GM13977 (cell line): ENCODE results near the gene GALNS.
"Not testable (repeated sequence)": the region's sequence is repeated elsewhere in the genome, so short reads cannot be mapped to it uniquely, and the experiment has no call there.

ENCODE experiments used
- DNase-seq: peaks from one replicate; pipeline ENCODE4 v3.0.0; 2012; ENCODE audit warnings: low spot score
- CTCF ChIP-seq: IDR thresholded peaks from 2 replicates; pipeline ENCODE4 v1.5.1; 2012; ENCODE audit warnings: mild to moderate bottlenecking, control low read depth; ENCODE audit not compliant: insufficient read depth; ENCODE audit errors: extremely low read depth, missing control alignments
- in situ Hi-C: fragments of 300-500 bp; cut with MboI; formaldehyde crosslinking; loops from one replicate; pipeline ENCODE4 v1.12.0; 2022; ENCODE audit warnings: low sequenced_read_pairs, low pct_unique_long_range_greater_than_20kb, mixed read lengths, inconsistent platforms; ENCODE audit not compliant: unreplicated experiment

The GALNS gene

GRCh38 chr16:88894681-88895300 is 38.0 kb upstream of the GALNS start:
- no peak for TF ChIP-seq CTCF
- in situ Hi-C loops: no loop called here
- DNase-seq: no peak

DNA sequence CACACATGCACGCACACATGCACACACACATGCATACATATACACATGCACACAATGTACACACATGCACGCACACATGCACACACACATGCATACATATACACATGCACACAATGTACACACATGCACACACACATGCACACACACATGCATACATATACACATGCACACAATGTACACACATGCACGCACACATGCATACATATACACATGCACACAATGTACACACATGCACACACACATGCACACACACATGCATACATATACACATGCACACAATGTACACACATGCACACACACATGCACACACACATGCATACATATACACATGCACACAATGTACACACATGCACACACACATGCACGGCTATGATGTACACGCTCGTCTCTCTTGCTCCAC is 37.5 kb upstream of the GALNS start:
- DNase-seq, in situ Hi-C loops: not testable (repeated sequence)

- no peak for DNase-seq
- in situ Hi-C loops: no loop called here
- no peak for TF ChIP-seq CTCF
These were observed 36.6 kb upstream of the GALNS start for GRCh38 chr16:88893127-88893968.

DNA sequence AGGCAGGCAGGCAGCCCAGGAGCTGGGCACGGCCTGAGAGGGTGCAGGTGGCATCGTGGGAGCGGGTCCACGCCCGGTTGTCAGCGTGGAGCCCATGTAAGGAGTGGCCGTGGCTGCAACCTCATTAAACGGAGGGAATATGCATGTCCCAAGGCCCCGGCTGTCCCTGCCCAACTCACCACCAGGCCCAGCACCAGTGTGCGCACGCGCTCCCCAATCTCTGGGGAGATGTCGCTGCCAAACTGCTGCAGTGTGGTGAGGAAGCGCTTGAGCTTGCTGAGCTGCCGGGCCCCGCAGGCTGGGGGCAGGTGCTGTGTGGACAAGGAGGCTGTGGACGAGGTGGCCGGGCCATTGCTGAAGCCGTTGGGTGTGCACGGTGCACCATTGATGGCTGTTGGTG is 35.3 kb upstream of the GALNS start:
- in situ Hi-C loops: no loop called here
- TF ChIP-seq CTCF: no peak
- no peak for DNase-seq

GRCh38 chr16:88891083-88891482 is 34.3 kb upstream of the GALNS start:
- no peak for TF ChIP-seq CTCF
- no peak for DNase-seq
- in situ Hi-C loops: no loop called here

DNA sequence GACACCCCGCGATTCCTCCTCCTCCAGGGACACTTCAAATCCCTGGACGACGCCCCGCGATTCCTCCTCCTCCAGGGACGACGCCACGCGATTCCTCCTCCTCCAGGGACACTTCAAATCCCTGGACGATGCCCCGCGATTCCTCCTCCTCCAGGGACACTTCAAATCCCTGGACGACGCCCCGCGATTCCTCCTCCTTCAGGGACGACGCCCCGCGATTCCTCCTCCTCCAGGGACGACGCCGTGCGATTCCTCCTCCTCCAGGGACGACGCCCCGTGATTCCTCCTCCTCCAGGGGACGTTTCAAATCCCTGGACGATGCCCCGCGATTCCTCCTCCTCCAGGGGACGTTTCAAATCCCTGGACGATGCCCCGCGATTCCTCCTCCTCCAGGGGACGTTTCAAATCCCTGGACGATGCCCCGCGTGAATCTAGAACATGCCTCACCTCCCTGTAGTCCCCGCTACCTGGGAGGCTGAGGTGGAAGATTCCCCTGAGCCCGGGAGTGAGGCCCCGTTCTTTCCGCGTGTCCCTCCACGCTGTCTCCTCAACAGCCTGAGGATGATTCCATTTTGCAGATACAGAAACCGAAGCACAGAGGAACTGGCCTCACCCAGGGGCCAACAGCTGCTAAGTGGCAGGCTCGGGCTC is 33.1 kb upstream of the GALNS start:
- DNase-seq, in situ Hi-C loops: not testable (repeated sequence)

DNA sequence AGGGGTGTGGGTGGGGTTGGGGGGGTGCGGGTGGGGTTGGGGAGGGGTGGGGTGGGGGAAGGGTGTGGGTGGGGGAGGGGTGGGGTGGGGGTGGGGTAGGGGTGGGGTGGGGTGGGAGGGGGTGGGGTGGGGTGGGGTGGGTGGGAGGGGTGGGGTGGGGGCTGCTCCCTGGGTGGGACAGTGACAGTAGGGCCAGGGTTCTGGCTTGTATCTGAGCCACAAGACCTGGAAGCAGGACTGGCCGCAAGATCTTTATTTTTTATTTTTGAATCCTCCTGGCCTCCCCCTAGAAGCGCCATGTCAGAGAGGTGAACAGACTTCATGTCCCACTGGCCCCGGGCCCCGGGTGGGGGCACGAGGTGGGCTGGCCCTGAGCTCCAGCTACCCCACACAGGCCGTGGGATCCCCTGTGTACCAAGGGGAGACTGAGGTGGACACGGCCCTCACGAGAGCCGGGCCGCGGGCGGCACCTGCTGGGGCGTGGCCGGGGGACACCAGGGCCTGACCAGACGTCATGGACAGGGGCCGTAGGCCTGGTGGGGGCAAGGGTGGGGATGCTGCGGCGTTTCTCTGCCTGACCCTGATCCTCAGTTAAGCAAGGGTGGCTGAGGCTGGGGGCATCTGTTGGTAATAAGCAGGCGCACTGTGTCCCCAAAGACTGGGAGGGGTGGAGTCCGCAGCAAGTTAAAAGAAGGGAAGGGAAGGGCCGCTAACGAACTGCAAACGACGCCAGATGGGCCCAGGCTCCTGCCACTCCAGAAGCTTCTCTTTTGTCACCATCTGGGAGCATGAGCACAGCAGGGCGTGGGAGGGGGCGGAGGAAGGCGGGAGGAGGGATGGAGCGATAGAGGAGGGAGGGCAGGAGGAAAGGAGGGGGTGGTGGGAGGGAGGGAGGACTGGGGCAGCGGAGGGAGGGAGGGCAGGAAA is 32.0 kb upstream of the GALNS start:
- in situ Hi-C loops: no loop called here
- no peak for TF ChIP-seq CTCF
- DNase-seq: no peak
